NCI-H187 (cell line): ENCODE data around the gene USP53.
"Not testable (repeated sequence)": the region's sequence is repeated elsewhere in the genome, so short reads cannot be mapped to it uniquely, and the experiment has no call there.

Experiments used
- DNase-seq, 2 experiments: peaks; one replicate each; lab custom pipeline; 2025; lab: John Stamatoyannopoulos, UW

The USP53 gene

DNA sequence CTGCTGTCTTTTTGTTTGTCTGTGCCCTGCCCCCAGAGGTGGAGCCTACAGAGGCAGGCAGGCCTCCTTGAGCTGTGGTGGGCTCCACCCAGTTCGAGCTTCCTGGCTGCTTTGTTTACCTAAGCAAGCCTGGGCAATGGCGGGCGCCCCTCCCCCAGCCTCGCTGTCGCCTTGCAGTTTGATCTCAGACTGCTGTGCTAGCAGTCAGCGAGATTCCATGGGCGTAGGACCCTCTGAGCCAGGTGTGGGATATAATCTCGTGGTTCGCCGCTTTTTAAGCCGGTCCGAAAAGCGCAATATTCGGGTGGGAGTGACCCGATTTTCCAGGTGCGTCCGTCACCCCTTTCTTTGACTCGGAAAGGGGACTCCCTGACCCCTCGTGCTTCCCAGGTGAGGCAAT is 67.0 kb downstream of the USP53 start:
- not testable (repeated sequence) for DNase-seq

DNA sequence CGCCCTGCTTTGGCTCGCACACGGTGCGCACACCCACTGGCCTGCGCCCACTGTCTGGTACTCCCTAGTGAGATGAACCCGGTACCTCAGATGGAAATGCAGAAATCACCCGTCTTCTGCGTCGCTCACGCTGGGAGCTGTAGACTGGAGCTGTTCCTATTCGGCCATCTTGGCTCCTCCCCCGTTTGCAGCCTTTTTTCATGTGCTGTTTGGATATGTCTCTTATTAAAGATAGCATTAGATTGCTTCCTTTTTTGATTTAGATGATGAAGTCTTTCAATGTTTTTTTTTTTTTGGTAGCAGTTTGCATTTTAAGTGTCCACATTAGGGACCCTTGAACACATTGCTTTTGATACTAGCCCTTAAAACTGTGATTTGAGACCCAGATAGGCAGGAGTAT is 67.4 kb downstream of the USP53 start:
- DNase-seq: not testable (repeated sequence)

DNA sequence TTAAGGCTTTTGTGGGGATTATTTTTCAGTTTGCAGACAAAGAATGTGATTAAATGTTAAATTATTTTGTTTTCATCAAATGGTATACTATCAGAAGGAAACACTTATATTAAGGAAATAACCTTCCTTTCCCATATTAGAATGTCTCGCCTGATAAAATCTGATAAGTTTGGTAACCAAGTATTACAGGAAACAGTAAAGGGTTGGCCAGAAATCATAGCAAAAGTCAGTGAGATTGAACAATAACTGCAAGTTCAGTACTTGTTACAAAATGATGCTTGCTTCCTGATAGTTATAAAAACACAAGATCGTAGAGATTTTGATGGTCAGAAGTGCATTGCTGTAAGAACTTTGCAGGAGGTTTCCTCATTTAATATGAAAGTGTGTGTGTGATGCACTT is 68.9 kb downstream of the USP53 start:
- DNase-seq: no peak

DNA sequence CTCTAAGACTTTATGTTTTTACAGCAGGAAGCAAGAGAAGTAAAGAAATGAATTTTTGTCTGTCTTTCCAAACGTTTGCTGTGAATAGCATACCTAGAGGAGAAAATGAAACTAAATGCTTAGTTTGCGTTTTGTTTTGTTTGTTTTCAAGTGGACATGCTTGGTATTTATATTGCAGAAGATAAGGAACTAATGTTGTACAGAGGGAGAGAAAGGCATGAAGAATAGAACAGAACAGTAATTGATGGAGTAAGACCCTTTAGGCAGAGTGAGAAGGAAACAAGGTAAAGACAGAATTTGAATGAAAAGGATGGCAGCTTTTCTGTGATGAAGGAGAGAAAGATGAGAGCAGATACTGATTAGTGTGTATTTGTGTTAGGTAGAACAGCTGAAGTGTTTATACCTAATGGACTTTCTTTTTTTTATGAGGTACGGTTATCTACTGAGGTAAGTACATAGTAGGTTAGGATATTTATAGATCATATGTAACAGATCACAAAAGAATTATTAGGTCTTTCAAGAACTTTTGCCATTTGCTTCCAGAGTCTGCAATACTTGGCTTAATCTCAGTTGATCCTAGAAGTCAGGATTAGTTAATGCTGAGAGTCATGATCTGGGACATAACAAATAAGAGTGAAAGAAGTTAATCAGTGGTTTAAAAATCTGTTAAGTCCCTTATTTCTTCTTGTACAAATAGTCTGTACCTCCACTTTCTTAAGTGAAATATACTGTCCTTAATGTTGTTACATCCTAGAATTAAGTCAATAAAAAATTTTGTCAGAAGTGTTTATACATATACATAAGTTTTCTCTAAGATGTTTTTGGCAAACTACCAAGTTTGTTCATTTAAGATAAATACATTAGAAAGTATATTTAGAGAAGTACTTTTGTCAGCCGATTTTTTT is 72.6 kb downstream of the USP53 start:
- DNase-seq: no peak

DNA sequence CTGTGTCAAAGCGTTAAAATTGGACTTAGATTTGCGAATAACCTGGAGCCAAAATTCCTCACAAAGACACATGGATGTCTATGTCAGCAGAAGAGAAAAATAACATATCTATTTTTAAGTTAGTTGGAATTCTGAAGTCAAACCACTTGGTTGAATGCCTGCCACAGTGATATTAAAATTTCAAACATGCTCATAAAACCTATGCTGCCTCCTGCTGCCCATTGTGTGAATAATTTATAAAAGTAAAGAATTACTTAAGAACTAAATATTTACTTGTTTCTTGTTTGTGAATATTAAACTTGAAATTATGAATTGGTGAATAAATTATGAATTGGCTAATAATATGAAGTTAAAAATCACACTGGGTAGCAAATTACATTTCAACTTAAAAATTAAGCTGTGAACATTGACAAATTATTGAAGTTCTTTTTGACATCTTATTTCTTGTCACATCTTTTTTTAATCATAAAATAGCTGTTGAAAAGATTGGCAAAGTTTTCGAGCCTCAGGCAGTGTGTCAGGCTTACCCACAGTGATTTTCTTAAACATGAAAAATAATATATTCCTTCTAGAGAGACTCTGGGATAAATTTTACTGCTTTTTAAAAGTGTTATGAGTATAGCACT is 74.0 kb downstream of the USP53 start:
- DNase-seq: no peak

DNA sequence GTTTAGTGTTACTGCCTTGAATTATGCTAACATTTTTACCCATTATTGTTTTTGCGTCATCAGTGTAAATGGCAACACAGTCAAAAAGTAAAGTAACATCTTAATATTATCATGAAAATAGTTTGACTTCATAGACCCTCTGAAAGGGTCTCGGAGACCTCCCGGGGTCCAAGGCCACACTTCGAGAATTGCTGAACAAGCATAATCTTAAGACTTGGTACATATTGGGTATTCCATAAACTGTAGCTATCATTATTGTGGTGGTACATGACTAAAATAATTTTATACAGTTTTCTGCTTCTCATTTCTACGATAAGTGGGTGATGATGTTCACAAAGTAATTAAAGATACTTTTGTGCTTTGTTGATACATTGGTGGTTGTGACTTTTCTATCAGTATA is 76.8 kb downstream of the USP53 start:
- DNase-seq: no peak

DNA sequence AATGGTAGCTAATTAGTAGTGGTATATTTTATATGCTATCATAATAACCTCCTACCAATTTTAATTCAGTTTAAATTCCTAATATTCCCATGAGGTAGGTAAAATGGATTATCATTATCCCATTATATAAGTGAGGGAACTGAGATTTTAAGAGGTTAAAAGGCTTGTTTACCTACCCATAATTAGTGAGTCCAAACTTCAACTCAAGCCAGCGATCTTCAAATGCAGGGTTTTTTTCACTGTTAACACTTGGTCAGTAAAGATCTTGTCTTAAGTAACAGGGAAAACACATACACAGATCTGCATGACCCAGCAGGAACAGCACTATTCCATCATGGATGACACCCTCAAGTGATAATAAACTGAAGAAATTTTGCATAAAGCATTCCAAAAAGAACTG is 78.1 kb downstream of the USP53 start:
- DNase-seq: no peak

DNA sequence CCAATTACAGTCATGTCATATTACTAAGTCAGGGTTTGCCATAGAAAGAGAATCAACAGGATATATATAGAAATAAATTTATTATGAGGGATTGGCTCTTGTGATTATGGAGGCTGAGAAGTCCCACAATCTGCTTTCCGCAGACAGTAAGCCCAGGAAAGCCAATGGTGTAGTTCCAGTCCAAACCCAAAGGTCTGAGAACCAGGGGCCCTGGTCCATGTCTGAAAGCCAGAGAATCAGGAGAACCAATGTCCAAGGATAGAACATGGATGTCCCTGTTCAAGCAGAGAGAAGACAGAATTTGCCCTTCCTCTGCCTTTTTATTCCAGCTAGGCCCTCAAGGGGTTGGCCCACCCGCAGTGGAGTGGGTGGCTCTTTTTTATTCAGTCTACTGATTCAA is 83.8 kb downstream of the USP53 start:
- DNase-seq: no peak

DNA sequence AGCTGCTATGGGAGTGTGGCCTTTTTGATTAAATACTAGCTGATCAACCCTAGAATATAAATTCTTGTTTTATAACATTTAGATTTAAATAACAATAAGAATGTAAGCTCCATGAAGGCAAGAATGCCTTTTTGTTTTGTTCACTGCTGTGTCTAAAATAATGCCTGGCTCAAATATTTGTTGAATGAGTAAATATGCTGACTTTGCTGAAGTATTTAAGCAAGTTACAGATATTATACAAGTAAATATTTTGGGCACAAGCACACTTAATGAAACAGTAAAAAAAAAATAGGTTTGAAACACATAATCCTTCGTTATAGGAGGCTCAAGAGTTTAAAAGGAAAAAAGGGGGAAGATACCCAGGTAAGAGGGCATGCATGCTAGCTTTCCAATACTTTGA is 85.3 kb downstream of the USP53 start:
- DNase-seq: no peak

DNA sequence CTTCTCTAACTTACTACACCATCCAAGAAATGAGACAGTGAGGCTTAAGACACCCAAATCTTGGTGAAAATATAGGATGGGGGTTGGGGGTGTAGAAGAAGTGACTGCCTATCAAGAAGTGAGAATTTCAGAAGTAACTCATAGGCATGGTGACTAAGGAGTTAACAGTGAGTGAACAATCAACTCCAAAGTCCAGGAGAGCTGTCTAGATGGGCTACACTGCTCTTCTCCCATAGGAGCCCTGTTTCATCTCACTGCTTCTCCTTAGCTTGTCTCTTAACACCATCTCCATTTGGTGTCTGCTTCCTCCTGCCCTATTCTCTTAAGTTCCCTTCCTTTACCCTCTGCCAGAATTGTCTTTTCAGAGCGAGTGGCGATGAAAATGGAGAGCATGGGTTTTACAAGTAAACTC is 86.8 kb downstream of the USP53 start:
- no peak for DNase-seq

DNA sequence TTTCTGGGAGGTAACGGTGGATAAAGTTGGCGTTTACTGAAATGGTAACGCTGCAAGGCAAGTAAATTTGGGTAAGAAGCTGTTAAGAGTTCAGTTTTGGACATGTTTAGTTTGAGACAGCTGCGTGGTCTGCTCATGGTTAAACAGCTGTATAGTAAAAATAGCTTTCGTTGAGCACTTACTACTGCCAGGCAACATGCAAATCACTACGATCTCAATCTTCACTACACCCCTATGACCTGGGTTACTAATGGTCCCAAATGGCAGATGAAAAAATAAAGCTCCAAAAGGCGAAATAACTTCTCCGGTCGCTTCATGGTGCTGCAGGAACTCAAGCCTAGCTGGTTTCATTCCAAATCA is 87.2 kb downstream of the USP53 start:
- DNase-seq: no peak

DNA sequence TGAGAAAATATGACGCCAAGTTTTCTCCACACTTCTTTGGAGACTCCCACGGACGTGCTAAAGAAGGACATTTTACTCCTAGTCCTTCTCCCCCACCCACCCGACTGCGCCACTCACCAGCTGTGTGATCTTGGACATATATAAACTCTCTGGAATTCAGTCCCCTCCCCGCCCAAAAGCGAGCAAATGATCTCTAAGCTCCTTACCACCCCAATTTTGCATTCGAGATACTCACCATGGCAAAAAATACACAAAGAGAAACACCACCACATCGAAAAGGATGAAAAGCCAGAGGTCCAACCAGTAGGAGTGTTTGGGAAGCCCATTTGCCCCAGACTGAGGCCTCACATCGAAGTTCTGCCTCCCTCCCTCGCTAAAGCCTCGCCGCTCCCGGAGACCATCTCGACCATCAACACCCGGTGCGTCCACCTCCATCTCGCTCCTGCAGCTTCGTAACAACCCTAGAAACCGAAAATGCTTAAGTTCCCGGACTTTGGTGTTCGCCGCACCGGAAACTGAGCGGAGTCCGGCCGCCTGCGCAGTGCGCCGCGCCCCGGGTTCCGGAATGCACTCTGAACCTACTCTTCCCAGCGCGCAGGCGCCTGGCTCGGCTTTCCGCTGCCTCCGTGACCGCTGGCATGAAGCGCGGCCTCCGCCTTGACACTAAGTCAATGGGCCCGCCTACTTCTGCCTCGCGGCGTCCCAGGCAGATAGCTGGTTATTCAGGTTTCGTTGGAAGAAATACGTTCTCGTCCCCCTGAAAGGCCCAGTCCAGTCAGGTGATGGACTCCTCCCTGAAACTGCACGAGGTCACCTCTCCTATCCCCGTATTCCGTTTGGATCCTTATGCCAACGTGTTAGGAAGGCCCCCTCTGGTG is 87.8 kb downstream of the USP53 start:
- no peak for DNase-seq

DNA sequence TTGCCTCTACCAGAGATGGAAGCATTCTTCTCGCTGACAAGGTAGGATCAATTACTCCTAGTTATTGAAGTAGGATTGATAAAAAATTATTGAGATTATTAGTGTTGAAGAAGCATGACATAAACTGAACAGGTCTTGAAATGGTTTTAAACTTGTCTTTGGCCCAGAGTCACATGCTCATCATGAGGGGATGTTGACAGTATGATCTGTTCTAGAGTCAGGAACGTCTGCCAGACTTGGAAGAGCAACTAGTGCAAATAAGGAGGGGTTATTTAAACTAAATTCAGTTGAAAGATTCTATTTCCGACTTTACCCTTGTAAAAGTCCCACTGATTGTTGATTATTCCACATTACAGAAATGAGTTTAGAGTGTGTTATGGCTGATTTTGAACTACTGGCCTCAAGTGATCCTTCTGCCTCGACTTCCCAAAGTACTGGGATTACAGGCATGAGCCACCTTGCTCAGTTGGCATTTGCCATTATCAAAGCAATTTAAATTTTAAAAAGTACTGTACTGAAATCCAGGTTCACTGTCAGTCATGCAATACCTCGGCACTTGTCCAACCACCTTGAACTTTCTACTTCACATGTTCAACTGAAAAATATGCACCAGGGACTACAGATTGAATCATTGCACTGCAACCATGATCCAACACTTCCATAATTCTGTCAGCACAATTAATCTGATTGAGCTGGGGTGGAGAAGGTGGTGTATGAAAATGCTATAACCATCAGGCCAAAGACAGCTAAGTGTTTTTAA is 89.7 kb downstream of the USP53 start:
- no peak for DNase-seq

DNA sequence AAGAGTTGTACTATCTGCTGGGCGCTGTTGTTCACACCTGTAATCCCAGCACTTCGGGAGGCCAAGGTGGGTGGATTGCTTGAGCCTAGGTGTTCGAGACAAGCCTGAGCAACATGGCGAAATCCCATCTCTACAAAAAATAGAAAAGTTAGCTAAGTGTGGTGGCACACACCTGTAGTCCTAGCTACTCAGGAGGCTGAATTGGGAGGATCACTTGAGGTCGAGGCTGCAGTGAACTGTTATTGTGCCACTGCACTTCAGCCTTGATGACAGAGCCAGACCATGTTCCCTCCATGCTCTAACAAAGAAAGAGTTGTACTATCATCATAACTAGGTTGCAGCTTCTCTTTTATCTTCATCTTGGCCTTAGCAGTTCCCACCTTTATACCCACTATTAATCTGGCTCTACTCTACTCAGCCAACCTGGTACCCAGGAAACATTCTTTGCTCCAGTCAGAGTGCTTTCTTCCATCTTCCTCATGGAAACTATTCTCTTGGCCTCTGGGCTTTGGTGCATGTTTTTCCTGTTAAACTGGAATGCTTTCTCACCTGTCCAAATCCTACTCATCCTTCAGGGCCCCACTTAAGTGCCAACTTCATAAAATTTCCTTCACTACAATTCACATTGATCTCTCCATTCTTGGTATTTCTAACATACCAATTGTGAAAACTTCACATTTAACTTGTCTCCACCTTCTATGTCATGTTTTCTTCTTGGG is 91.2 kb downstream of the USP53 start:
- DNase-seq: no peak

DNA sequence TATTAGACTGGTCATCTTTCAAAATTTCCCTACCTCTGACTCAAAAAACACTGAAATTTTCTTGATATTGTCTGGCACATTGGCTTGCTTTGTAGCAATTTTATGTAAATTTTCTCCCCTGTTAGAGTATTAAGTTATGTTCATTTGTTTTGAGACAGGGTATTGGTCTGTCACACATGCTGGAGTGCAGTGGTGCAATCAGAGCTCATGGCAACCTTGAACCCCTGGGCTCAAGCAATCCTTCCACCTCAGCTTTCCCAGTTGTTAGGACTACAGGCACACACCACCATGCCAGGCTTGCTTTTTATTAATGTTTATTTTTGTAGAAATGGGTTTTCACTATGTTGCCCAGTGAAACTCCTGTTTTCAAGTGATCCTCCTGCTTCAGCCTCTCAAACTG is 91.9 kb downstream of the USP53 start:
- DNase-seq: no peak

DNA sequence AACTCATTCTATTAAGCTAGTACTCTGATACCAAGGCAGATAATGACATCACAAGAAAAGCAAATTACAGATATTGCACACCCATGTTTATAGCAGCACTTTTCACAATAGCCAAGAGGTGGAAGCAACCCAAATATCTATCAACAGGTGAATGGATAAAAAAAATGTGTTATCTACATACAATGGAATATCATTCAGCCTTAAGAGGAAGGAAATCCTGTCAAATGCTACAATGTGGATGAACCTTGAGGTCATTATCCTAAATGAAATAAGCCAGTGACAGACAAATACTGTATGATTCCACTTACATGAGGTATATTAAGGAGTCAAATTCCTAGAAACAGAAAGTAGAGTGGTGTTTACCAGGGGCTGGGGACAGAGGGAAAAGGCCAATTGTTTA is 95.1 kb downstream of the USP53 start:
- no peak for DNase-seq

DNA sequence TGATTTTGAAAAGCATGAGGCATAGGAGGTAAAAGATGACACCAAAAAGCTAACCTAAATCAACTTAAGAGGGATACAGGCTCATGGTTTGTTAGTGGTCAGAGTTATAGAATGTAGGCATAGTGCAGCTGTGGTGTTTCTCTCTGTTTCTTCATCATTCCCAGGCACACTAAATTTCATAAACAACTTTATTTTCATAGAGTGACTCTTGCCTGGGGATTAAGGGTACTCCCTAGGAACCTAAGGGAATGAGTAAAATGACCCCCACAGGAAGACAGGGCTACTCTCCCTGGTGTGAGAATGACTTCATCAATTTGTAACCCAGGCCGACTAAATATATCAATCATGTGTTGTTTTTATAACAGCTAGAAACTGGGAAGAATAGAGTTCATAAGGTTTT is 98.3 kb downstream of the USP53 start:
- DNase-seq: no peak

DNA sequence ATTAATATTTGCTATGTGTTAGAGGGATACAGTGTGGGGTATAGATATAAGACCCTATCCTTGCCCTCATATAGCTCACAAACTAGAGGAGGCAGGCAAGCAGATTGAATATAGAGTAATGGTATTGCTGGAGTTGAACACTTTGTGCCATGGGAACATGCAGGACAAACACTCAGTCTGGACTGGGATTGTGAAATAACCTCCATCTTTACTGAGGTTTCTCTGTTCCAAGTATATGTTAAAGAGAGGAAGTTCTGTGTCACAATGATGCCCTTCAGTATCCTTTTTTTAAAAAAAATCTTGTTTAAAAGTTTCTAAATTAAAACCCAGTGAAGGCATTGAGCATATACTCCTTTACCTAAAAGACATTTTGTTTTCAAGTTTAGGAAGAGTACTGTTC is 100.7 kb downstream of the USP53 start:
- no peak for DNase-seq

DNA sequence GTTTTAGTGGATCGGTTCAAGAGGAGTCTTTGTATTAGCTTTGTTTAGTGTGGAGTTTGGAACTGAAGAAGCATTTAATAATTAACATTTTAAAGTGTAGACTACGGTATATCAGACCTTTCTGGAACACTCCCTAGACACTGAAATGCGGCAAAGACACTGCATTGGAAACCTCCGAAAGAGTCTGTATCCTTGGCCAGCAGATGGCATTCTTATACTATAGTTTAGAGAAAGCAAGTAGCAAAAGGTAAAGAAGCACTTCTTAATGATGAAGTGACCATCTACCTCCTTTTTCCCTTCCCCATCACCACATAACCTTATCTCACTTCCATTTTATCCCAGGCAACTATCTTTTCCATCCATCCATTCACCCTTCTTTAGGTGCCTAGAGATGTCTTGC is 101.8 kb downstream of the USP53 start:
- no peak for DNase-seq

DNA sequence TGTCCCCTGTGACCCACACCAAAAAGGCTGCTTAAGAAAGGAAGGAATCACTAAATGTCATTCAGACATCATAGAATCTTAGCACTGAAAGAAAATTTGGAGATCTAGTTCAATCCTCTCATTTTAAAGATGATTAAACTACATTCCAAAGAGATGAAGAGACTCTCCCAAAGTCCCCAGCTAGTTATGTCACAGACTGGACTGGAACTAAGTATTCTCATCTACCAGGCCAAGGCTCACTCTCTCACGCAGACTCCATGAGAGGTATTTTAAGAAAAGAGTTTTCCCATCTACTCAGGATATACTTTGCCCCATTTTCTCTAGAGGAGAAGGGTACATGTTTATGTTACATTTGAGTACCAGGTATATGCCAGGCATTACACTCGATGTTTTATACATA is 102.5 kb downstream of the USP53 start:
- no peak for DNase-seq

DNA sequence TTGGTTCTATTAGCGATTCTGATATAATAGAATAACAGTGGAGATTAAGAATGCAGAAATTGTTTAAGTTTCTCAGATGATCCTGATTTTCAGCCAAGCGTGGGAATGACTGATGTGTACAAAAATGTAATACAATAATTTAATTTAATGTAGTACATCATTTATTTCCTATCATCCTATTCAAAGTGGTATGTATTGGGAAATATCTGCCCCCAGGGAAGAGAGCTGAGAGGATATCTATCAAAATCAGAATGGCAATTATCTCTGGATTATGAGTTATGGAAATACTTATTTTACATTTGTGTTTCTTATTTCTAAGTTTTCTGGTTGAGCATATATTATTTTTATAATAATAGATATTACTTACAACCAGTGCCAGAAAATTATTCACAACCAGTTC is 105.5 kb downstream of the USP53 start:
- DNase-seq: no peak
